HG02759 (cell line): ENCODE results near the gene AFAP1.

Experiments used
- ATAC-seq: cut with Tn5 transposase; IDR thresholded peaks from one replicate; pipeline ENCODE4 v1.9.1; 2021; ENCODE audit warnings: mild to moderate bottlenecking, moderate library complexity; ENCODE audit not compliant: unreplicated experiment

Gene AFAP1

DNA sequence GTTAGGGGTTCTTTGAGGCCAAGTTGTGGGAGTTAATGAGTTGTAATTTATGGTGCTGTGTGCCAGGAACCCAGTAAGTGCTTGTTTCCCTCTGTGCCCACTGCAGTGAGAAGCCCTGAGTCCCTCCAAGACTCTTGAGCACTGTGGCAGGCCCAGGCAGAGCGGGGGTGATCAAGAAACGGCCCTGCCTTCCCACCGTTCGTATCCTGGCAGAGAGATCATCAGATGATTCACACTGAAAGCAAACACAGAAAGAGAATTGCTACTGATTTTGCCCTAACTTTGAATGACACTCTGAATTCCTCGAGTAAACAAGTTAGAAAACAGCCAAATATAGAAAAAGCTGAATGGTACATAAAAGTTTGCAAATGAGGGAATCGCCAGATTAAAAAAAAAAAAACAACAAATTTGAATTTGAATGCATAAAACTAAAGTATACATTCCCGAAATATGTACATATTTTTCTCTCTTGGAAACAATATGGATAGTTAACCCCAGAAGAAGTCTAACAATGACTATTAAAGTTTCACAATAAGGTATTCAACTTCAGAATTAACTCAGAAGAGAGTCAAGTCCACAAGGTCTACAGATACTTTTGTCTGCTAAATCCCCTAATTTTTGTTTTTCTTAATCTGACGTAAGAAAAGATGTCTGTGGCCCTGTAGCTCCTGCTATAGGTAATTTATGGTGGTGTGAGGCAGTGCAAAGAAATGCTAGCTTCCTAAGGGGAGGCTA lies 71.8 kb downstream of the AFAP1 start:
- ATAC-seq: no peak

DNA sequence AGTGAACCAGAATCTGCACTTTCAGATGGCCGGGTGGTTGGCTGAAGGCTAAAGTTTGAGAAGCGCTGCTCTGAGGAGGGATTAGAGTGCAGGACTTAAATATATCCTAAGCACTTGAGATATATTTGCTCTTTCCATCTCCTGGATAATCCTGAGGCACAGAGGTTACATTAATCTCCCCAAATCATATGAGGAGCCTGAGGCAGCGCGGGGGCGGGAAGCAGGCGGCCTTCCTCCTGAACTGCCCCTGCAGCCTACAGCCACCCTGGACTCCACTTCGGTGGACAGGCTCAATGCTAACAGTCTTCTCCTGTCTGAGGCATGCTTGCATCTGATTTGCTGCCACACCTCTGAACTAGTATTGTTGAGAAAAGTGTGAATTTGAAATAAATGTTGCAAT lies 72.5 kb downstream of the AFAP1 start:
- ATAC-seq: no peak

DNA sequence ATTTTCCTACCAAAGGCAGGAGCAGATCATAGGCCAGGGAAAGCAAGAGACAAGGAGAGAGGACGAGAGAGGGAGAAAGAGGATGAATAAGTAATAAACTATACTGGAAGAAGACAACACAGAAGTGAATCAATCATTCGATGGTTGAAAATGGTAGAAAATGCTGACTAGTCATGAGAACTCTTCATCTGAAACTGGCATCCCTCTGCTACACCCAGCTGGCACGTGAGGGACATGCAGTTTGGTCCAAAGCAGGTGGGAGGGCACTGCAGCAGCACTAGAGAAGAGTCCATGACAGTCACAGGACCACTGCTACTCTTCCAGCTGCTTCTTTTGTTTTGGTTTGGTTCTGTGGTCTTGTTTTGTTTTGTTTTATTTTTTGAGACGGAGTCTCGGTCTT lies 74.1 kb downstream of the AFAP1 start:
- ATAC-seq: no peak

DNA sequence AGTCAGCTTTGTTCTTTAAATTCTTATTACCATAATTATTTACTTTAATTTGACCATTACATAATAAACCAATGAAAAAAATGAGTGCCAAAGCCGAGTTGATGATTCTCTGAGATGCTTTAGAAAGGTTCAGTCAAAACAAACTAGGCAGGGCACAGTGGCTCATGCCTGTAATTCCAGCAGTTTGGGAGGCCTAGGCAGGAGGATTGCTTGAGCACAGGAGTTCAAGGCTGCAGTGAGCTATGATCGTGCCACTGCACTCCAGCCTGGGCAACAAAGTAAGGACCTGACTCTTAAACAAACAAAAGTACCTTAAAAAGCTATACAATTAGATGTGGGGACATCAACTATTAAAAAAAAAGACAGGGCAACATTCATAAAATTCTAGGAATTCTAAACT lies 75.0 kb downstream of the AFAP1 start:
- no peak for ATAC-seq

DNA sequence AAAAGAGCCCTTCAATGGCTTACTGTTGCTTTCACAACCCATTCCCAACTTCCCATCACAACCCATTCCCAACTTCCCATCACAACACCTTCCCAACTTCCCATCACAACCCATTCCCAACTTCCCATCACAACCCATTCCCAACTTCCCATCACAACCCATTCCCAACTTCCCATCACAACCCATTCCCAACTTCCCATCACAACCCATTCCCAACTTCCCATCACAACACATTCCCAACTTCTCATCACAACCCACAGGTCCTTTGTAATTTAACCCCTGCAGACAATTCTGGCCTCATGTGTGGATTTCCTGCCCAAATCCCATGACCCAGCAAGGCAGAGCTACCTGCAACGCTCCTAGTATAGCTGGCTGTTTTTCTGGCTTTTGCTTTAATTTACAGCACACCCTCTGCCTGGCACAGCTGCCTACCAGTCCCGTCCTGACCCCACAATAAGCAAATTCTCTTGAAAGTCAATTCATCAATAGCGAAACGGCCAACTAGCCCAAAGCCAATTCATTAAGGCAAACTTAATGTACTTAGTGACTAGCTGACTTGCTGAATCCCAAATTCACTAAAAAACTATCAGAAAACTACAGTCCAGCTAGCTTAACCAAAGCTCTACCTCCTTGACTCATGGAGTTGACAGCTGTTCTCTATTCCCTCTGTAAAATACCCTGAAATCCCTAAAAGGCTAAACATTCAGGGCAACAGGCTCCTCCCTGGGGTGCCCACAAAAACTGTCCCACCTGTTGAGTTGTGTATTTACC lies 75.6 kb downstream of the AFAP1 start:
- no peak for ATAC-seq

DNA sequence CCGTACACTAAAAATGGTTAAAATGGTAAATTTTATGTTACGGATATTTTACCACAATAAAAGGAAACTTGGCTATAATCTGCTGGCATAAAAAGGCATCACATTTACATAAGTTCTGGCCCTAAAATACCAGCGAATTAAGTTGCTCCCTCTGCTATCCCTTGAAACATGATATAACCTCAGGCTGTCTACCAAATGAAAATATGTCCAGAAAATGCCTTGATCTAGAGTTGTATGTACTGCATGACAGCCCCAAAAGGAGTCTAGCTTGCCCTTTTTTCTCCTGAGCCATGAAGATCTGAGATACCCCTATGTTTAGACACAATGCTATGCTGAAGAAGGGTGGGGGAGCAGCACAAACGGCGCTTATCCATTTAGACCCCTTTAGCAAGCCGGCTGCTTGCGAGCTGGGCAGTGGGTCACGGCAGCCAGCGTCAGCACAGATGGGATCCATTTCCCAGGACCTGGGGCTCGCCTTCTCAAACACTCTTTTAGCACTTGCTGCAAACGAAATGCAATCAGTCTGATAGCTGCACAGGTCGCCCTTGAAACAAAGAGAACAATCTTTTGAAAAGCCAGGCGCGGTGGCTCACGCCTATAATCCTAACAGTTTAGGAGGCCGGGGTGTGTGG lies 77.0 kb downstream of the AFAP1 start:
- ATAC-seq: no peak

DNA sequence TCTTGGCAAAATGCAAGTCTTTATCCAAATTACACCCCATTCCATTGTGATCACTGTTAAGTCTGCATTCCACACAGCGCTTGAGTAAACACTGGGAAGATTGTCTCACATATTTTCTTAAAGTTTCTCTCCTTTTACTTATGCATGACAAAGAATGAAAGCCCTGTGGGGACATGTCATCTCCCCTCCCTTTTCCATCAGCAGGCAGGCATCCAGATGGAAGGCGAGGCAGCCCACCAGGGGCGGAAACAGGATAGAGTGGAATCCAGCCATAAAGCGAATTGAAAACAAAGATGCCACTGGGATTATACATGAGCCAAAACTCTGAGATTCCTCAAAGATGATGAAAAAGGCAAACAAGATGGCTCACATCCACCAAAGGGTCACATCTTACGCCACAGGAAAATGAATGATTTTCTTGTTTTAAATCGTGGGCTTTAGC lies 78.2 kb downstream of the AFAP1 start:
- no peak for ATAC-seq

DNA sequence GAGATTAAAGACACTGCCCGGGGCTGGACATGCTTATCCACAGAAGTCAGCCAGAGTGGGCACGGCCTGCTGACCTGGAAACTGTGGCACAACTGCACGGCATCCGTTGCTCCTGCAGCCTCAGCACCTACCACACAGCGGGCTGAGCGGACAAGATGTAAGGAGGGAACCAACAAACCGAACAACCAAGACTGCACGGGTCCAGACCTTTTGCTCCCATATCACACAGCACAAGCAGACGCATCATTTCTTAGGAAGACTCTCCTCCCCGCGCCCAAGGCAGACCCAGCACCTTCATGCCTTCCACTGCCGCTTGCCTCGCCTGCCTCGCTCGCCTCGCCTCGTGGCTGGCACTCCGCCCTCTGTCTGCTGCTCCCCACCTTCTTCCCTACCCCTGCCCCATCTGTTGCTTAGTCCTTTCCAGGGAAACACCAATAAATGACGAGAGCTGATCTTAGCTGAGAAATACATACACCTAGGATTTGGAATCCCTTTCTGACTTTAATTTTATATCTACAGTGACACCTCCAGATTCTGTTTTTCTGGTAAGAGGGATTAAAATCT lies 79.0 kb downstream of the AFAP1 start:
- ATAC-seq: no peak

DNA sequence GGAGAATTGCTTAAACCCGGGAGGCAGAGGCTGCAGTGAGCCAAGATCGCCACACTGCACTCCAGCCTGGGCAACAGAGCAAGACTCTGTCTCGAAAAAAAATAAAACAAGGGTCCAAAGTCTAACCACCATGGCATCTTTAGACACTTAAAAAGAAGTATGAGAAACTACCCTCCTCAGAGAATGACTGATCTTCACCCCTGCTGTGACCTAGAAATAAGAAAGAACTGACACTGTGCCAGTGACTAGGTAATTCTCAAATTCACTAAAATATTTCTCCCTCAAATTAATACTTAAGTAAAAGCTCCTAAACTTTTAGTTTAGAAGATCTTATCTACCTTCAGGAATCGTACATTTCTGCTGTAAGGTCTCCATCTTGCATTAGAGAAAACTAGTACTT lies 80.3 kb downstream of the AFAP1 start:
- no peak for ATAC-seq

DNA sequence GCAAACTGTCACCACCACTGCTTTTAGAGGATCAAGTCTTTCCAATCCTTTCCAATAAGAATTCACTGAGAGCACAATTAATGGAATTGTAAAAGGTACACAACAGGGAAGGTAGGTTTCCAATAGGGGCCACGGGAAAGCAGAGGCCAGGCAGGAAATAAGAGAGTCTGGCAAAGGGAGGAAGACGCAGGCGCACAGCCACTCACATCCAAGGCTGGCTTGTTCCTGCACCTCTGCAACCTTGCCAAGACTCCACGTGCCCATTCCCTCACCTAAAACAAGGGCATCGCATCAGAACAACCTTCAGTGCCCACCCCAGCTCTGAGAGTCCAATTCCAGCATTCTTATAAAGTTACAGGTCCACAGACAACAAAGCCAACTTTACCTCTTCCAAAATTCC lies 81.2 kb downstream of the AFAP1 start:
- no peak for ATAC-seq

DNA sequence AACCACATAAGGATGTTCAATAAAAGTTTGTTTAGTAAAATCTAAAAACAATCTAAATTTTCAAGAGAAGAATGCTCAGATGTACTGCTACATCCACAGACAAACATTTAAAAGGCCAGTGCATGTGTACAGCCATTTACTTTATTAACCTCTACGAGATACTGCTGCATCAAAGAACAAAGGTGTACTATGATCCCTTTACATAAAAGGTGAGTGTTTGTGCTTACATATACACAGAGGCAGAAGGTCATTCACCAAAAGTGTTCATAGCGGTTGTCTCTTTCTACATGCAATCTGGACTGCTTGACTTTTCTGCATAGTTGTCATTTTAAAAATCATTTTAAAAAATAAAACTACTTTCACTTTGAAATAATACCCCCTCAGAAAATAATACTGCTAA lies 81.7 kb downstream of the AFAP1 start:
- no peak for ATAC-seq

DNA sequence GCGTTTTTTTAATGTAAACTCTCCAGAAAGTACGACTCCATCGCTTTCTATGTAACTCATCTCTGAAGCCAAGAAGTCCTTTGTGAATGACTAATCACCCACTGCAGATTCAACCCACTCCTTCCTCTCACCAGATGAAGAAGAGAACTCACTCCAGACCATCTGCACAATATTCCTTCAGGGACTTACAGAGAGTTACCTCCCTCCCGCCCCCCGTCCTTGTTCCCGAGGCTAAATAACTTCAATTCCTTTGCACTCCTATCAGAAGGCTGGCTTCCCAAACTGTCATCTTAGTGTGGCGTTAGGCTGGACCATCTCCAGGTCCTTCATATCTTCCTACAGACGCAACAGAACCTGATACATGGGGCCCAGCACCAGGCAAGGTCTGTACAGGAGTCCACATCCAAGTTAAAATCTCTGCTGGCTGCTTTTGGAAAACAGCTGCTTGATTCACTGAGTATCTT lies 82.4 kb downstream of the AFAP1 start:
- ATAC-seq: no peak

DNA sequence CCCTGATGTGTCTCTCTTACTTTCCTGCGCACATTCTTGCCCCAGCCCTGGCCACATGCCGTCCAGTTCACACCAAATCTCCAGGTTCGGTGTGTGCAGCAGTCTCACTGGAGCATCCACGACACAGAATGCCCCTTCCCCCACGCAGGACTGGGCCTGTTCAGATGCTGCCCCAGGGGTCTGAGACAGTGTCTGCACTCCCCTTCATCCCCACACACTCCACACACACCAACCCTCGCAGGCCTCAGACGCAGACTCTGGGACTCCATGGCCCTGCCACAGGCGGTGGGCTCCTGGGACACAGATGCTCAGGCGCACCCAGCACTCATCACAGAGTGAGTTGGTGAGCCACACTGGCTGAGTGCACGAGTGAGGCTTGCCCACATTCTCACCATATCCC lies 83.9 kb downstream of the AFAP1 start:
- no peak for ATAC-seq

DNA sequence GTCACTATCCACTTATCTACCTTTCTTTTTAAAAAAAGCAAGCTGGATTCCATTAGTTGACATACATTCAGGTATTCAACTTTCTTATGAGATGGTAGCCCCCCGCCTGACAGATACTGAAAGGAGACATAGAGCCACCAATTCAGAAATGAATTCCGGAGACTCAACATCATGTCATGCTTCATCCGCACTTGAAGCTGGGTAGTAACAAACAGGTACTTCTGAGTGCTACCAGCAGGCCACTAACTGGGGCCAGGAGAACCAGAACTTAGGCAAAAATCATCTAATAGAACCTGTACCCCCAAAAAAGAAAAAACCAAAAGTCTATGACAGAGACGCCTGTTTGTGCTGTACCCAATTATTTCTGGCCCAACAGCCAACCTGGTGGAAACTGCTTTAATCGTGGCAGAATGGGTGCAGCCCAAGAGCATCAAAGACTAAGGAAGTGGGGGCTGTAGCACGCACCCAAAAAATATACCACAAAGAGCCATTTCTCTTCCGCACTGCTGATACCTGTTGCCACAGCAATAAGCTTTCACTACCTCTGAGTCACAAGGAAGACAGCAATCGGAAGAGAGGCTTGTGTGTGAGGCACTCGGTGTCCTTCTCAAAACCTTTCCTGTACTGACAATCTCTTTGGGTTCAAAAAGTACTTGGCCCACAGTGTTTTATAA lies 84.8 kb downstream of the AFAP1 start:
- ATAC-seq: no peak

DNA sequence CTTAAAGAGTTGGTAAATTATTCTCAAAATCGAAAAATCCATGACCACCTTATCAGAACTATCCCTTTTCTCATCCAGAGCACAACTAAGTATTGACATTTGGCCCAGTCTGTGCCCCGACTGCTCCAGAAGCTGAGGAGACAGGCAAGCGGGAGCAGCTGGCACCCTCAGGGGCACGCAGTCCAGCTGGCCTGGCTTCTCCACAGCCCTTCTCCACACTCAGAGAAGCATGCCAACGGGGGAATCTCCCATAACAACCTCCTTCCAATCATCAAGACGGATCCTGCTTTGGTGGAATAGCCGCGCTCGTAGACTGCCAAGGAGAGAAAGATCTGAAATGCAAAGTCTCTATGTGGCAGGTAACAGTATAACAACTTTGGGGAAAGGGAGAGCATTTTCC lies 85.4 kb downstream of the AFAP1 start:
- no peak for ATAC-seq

DNA sequence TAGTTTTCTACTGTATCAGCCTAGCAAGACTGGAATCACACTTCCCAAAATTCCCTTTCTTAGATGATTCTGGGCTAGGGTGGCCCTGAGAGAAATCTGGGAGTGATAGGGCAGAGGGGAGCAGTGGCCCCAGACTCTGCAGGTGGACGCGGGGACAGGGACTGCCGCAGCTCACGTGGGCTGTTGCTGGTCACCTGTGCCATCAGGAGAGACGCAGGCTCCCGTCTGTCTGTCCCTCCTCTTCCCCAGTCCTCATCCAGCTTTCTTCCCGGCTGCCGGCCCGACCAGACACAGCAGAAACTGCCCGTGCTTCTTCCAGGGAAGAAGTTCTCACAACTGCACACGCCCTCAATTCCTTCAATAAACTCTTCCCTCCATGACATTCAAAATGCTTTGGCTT lies 86.4 kb downstream of the AFAP1 start:
- ATAC-seq: no peak

DNA sequence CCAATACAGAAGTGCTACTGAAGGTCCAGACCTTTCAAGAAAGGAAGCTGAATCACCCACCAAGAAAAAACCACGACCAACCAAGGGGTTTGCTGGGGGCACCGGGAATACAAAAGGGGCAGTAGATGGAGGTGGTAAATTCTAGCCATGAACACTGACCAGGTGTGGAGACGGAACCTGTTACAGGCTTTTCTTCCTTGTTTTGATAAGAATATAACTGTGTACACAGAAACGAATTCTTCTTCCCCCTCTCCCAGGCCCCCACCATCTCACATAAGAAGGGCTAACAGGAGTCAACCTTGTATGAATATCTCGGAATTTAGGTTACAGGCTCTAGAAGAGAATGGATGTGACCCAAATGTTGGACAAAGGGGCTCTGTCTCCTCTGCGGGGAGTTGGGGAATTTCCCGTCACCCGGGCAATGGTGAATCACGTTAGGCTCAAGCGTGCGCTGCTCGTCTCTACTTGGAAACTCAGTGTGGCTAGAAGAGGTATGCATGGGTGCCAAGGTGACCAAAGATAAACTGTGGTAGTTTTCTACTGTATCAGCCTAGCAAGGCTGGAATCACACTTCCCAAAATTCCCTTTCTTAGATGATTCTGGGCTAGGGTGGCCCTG lies 87.0 kb downstream of the AFAP1 start:
- ATAC-seq: no peak

DNA sequence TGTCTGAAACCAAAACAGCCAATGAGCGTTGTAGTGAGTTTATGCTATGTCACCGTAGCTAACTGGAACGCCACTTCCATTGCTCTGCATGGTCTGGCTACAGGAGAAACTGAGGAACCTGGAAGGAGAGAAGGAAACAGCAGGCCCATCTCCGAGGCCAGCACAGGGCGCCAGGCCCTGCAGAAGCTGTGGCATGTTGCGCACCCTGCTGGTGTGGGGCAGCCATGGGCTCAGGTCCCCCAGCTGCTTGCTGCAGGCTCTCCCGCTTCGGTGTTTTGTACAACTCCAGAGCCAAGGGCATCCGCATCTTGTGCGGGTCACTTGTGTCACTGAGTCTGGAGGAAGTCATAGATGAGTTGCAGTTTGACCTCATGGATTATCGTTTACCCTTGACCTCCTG lies 89.2 kb downstream of the AFAP1 start:
- no peak for ATAC-seq

DNA sequence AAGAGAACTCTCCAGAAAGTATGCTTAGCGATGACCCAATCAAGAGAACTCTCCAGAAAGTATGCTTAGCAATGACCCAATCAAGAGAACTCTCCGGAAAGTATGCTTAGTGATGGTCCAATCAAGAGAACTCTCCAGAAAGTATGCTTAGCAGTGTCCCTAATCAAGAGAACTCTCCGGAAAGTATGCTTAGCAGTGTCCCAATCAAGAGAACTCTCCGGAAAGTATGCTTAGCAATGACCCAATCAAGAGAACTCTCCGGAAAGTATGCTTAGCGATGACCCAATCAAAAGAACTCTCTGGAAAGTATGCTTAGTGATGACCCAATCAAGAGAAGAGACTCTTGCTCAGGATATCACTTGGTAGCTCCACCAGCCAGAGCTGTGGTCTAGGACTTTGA lies 92.5 kb downstream of the AFAP1 start:
- ATAC-seq: no peak

DNA sequence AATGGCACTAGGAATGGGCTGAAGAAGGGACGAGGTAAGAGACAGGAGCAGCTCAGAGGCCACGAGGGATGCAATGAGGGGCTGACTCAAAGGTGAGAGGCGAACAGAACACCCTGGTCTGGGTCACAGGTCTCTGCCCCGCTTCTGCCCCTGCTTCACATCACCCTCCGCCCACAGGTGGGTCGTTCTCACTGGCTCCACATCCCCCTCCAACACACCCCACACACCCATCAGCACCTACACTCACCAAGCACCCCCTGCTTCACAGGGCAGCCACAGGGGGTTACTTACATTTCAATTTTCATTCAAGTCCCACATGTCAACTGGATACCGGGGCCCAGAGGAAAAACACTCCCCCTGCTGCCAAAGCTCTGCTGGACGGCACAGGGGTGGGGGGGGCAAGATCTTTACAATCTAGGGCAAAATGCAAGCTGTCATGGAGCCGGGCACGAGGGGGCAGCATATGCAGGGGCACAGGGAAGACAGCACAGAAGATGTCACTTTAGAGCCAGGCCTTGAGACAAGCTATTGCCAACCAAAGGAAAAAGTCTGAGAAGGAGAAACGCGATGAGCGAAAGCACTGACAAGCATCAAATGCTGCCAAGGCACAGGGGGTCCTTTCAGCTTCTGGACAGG lies 94.0 kb downstream of the AFAP1 start:
- ATAC-seq: no peak
